GM12891 (cell line): Measurements from ENCODE around the gene DSCAM.

Experiments
- PAX5 ChIP-seq: IDR thresholded peaks from 2 replicates; pipeline ENCODE4 v1.6.1; 2011; ENCODE audit warnings: low read length, moderate library complexity, mild to moderate bottlenecking; ENCODE audit not compliant: insufficient read depth, severe bottlenecking
- POLR2A ChIP-seq: IDR thresholded peaks from 2 replicates; pipeline ENCODE4 v1.6.1; 2011; ENCODE audit warnings: low read depth, low read length, control low read depth
- POLR2AphosphoS5 ChIP-seq: IDR thresholded peaks from 2 replicates; pipeline ENCODE4 v1.6.1; 2011; ENCODE audit warnings: low read depth, low read length, control low read depth
- POU2F2 ChIP-seq: IDR thresholded peaks from 2 replicates; pipeline ENCODE4 v1.6.1; 2011; ENCODE audit warnings: low read depth, mild to moderate bottlenecking, control low read depth, low read length, moderate library complexity
- SPI1 ChIP-seq: IDR thresholded peaks from 2 replicates; pipeline ENCODE4 v1.6.1; 2011; ENCODE audit warnings: low read depth, low read length, control low read depth
- TAF1 ChIP-seq: IDR thresholded peaks from 2 replicates; pipeline ENCODE4 v1.6.1; 2011; ENCODE audit warnings: low read depth, low read length, control low read depth

DNA sequence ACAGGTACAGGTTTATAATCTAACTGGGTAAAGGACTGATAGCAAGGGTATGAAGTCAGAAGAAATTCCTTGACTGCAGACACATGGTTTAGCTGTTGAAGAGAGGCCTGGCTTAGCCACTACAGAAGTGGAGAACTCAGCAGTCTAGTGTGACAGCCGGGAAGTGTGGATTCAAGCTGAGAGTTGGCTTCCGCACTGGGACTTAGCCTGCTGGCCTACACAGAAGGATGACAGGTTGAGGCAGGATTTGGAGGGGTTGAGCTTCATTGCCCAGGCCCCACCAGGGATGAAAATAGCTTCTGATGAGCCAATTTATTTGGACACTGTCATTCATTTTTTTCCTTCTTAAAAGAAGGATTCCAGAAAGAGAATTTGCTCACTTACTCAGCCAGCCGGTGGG is 695.3 kb downstream of the DSCAM start:
- no peak for TF ChIP-seq POLR2A
- TF ChIP-seq POU2F2: no peak
- no peak for TF ChIP-seq POLR2AphosphoS5
- TF ChIP-seq TAF1: no peak
- TF ChIP-seq SPI1: no peak
- TF ChIP-seq PAX5: no peak
